WTC11 (cell line): ENCODE measurements around the gene EMC6. TPM values are rescaled to one million over a fixed set of nuclear protein-coding genes. Genes with fewer than 3 reads are reported as not detected.

ENCODE experiments used
- ATAC-seq: fragments of 200-7000 bp; cut with Tn5 transposase; 2 replicates; pipeline ENCODE4 v1.10.0; 2021; ENCODE audit warnings: mild to moderate bottlenecking, moderate library complexity
- CTCF ChIA-PET: fragments of 300-600 bp; sonication (Branson Sonifier 250); formaldehyde crosslinking; loops from one replicate; lab custom pipeline; 2021; ENCODE audit warnings: antibody characterized with exemption; lab: Charles Lee
- POLR2A ChIA-PET: fragments of 350-600 bp; sonication (Branson Sonifier 250); formaldehyde crosslinking; loops from one replicate; lab custom pipeline; 2021; ENCODE audit warnings: antibody characterized with exemption; lab: Charles Lee
- DNase-seq: peaks from one replicate; pipeline ENCODE4 v3.0.0; 2021; ENCODE audit warnings: low spot score
- H3K27ac Mint-ChIP-seq: 2 replicates; pipeline ENCODE4 v1.8.0; 2021; ENCODE audit warnings: mixed read lengths
- H3K27me3 Mint-ChIP-seq: 2 replicates; pipeline ENCODE4 v1.8.0; 2021; ENCODE audit warnings: low read depth, mild to moderate bottlenecking, moderate library complexity, mixed read lengths
- H3K36me3 Mint-ChIP-seq: 2 replicates; pipeline ENCODE4 v1.8.0; 2021; ENCODE audit warnings: mixed read lengths
- H3K4me1 Mint-ChIP-seq: 2 replicates; pipeline ENCODE4 v1.8.0; 2022; ENCODE audit warnings: mixed read lengths
- H3K4me3 Mint-ChIP-seq: 2 replicates; pipeline ENCODE4 v1.8.0; 2021; ENCODE audit warnings: mild to moderate bottlenecking, moderate library complexity, mixed read lengths
- H3K9me3 Mint-ChIP-seq: 2 replicates; pipeline ENCODE4 v1.8.0; 2021; ENCODE audit warnings: mixed read lengths
- CREB1 ChIP-seq: sonication (generic); formaldehyde crosslinking; IDR thresholded peaks from 2 replicates; pipeline ENCODE4 v1.8.0; 2023; ENCODE audit warnings: mild to moderate bottlenecking, missing genetic modification reagents
- CREM ChIP-seq: sonication (generic); formaldehyde crosslinking; IDR thresholded peaks from 2 replicates; pipeline ENCODE4 v1.8.1; 2022; ENCODE audit warnings: mild to moderate bottlenecking, missing genetic modification reagents, moderate library complexity
- GABPB1 ChIP-seq: sonication (generic); formaldehyde crosslinking; IDR thresholded peaks from 2 replicates; pipeline ENCODE4 v1.8.1; 2023; ENCODE audit warnings: mild to moderate bottlenecking, missing genetic modification reagents
- GRHL2 ChIP-seq: fragments of 250-450 bp; sonication (Bioruptor Pico); IDR thresholded peaks from 2 replicates; pipeline ENCODE4 v1.8.0; 2022; ENCODE audit warnings: mild to moderate bottlenecking, moderate library complexity; ENCODE audit not compliant: insufficient replicate concordance, severe bottlenecking
- HMGXB4 ChIP-seq: sonication (generic); formaldehyde crosslinking; IDR thresholded peaks from 2 replicates; pipeline ENCODE4 v1.8.1; 2023; ENCODE audit warnings: mild to moderate bottlenecking, moderate library complexity, missing genetic modification reagents
- IRF1 ChIP-seq: sonication (generic); formaldehyde crosslinking; IDR thresholded peaks from 2 replicates; pipeline ENCODE4 v1.8.0; 2023; ENCODE audit warnings: missing genetic modification reagents
- JAZF1 ChIP-seq: fragments of 250-450 bp; sonication (Bioruptor Pico); IDR thresholded peaks from 2 replicates; pipeline ENCODE4 v1.9.0; 2021; ENCODE audit warnings: moderate library complexity, mild to moderate bottlenecking, inconsistent platforms
- MYBL2 ChIP-seq: sonication (generic); formaldehyde crosslinking; IDR thresholded peaks from 2 replicates; pipeline ENCODE4 v1.8.1; 2023; ENCODE audit warnings: mild to moderate bottlenecking, moderate library complexity, missing genetic modification reagents
- NR2C2 ChIP-seq: sonication (generic); formaldehyde crosslinking; IDR thresholded peaks from 2 replicates; pipeline ENCODE4 v1.8.0; 2022; ENCODE audit warnings: mild to moderate bottlenecking, missing genetic modification reagents
- RORB ChIP-seq: fragments of 250-450 bp; sonication (Bioruptor Pico); IDR thresholded peaks from 2 replicates; pipeline ENCODE4 v1.9.0; 2021; ENCODE audit warnings: mild to moderate bottlenecking
- TP53 ChIP-seq: sonication (generic); formaldehyde crosslinking; IDR thresholded peaks from 2 replicates; pipeline ENCODE4 v1.8.1; 2023; ENCODE audit warnings: mild to moderate bottlenecking, missing genetic modification reagents
- ZBTB43 ChIP-seq: sonication (generic); formaldehyde crosslinking; IDR thresholded peaks from 2 replicates; pipeline ENCODE4 v1.8.1; 2023; ENCODE audit warnings: mild to moderate bottlenecking, missing genetic modification reagents
- ZNF121 ChIP-seq: sonication (generic); formaldehyde crosslinking; IDR thresholded peaks from 2 replicates; pipeline ENCODE4 v1.8.0; 2023; ENCODE audit warnings: missing genetic modification reagents
- ZNF512 ChIP-seq: sonication (generic); formaldehyde crosslinking; IDR thresholded peaks from 2 replicates; pipeline ENCODE4 v1.8.1; 2022; ENCODE audit warnings: missing genetic modification reagents, borderline replicate concordance
- total RNA-seq: library from RNA; stranded (reverse); gene quantifications from 3 replicates; pipeline ENCODE4 v1.2.3, GENCODE V29; 2021
- TF ChIP-seq, protein P1 (sequence below): sonication (generic); formaldehyde crosslinking; IDR thresholded peaks from 2 replicates; pipeline ENCODE4 v1.8.0; 2023; ENCODE audit warnings: mild to moderate bottlenecking, missing genetic modification reagents
- TF ChIP-seq, protein P2 (sequence below): sonication (generic); formaldehyde crosslinking; IDR thresholded peaks from 2 replicates; pipeline ENCODE4 v1.8.1; 2022; ENCODE audit warnings: mild to moderate bottlenecking, missing genetic modification reagents, moderate library complexity, borderline replicate concordance
- TF ChIP-seq, protein P3 (sequence below): sonication (generic); formaldehyde crosslinking; IDR thresholded peaks from 2 replicates; pipeline ENCODE4 v1.8.1; 2023; ENCODE audit warnings: mild to moderate bottlenecking, missing genetic modification reagents, moderate library complexity

The EMC6 gene
- total RNA-seq, 1 experiment from 2014 or later = 86.0 TPM

GRCh38 chr17:3689262-3690093 is 20.9 kb downstream of the EMC6 start (continued):
- TF ChIP-seq, protein P1, sequence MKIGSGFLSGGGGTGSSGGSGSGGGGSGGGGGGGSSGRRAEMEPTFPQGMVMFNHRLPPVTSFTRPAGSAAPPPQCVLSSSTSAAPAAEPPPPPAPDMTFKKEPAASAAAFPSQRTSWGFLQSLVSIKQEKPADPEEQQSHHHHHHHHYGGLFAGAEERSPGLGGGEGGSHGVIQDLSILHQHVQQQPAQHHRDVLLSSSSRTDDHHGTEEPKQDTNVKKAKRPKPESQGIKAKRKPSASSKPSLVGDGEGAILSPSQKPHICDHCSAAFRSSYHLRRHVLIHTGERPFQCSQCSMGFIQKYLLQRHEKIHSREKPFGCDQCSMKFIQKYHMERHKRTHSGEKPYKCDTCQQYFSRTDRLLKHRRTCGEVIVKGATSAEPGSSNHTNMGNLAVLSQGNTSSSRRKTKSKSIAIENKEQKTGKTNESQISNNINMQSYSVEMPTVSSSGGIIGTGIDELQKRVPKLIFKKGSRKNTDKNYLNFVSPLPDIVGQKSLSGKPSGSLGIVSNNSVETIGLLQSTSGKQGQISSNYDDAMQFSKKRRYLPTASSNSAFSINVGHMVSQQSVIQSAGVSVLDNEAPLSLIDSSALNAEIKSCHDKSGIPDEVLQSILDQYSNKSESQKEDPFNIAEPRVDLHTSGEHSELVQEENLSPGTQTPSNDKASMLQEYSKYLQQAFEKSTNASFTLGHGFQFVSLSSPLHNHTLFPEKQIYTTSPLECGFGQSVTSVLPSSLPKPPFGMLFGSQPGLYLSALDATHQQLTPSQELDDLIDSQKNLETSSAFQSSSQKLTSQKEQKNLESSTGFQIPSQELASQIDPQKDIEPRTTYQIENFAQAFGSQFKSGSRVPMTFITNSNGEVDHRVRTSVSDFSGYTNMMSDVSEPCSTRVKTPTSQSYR (CRISPR knock-in tag) = no peak

DNA sequence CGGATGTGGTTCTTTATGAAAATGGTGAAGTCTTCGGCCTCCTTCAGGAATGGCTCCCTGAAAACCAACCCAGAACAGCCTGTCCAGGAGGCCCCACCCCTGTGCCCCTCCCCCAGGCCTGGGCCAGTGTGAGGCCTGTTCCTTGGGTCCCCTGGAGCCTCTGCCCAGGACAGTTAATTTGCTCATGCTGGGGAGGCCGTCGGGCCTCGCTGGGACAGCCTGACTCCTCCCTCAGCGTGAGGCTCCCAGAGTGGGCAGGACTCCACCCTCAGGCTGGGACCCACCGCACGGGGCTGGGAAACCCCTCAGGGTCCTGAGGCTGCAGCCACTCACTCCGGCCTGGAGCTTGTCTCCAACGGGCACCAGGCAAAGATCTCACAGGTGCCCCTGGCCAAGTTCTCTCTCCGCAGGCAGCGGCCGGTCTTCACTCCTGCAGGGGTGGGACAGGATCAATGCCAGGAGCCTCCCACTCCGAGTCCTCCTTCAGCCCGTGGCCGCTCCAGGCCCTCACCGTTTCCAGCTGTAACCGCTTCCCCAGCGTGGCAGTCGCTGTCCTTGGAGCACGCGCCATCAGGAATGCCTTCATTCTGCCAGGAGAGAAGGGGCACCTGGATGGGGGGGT is 21.6 kb downstream of the EMC6 start:
- ChIA-PET CTCF (interaction anchor here (1.0 kb wide), 1 partner anchor 156 kb away, joined by 3 read pairs; the partner anchor contains the start of gene NCBP3), POLR2A (no interaction called here)
- Mint-ChIP-seq H3K4me3 (no peak overlapping the region), H3K9me3 (no peaks in the 10 kb centered on the region), H3K4me1 (peaks cover 15% of the 10 kb centered on the region), H3K36me3 (no peaks in the 10 kb centered on the region), H3K27me3 (peaks cover 9% of the 10 kb centered on the region), H3K27ac (no peak overlapping the region)
- TF ChIP-seq GABPB1 (no peak), HMGXB4 (no peak), ZBTB43 (no peak), NR2C2 (no peak), JAZF1 (no peak), ZNF121 (no peak), RORB (no peak), ZNF512 (no peak), CREB1 (no peak), MYBL2 (CRISPR knock-in tag) (no peak), IRF1 (no peak), CREM (CRISPR knock-in tag) (no peak), TP53 (CRISPR knock-in tag) (no peak), GRHL2 (CRISPR knock-in tag) (no peak)
- TF ChIP-seq, protein P2, sequence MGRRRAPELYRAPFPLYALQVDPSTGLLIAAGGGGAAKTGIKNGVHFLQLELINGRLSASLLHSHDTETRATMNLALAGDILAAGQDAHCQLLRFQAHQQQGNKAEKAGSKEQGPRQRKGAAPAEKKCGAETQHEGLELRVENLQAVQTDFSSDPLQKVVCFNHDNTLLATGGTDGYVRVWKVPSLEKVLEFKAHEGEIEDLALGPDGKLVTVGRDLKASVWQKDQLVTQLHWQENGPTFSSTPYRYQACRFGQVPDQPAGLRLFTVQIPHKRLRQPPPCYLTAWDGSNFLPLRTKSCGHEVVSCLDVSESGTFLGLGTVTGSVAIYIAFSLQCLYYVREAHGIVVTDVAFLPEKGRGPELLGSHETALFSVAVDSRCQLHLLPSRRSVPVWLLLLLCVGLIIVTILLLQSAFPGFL (CRISPR knock-in tag) = no peak
- TF ChIP-seq, protein P3, sequence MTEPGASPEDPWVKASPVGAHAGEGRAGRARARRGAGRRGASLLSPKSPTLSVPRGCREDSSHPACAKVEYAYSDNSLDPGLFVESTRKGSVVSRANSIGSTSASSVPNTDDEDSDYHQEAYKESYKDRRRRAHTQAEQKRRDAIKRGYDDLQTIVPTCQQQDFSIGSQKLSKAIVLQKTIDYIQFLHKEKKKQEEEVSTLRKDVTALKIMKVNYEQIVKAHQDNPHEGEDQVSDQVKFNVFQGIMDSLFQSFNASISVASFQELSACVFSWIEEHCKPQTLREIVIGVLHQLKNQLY (CRISPR knock-in tag) = no peak
- no peak for DNase-seq
- no peak for ATAC-seq
